Measurements from ENCODE around the gene FCHSD2. TPM values are rescaled to one million over a fixed set of nuclear protein-coding genes. Genes with fewer than 3 reads are reported as not detected.

Gene FCHSD2
- total and polyA plus RNA-seq, 9 of the 15 experiments (the other 6 are each of a cell fraction or from before 2014, with no cell fraction given) = 1.8 to 14.7 (median 6.4) TPM

- no peak for TF ChIP-seq CHD7 (IDR thresholded peaks at IDR 0.05; ENCODE audit: low read depth, low read length)
Measured at GRCh38 chr11:72805216-72805615, 336.9 kb downstream of the FCHSD2 start (continued).

All from K562 (cell line).